IMR-90 (cell line): ENCODE results near the gene SPACA6. TPM values are rescaled to one million over a fixed set of nuclear protein-coding genes. Genes with fewer than 3 reads are reported as not detected.

Experiments used
- ATAC-seq: fragments of 200-7000 bp; cut with Tn5 transposase; 2 replicates; pipeline ENCODE4 v1.9.1; 2020; ENCODE audit warnings: low read depth, mild to moderate bottlenecking, moderate library complexity
- BruUV-seq: library from RNA; stranded (reverse); fragments of 400-500 nt; replicated peaks from 2 replicates; lab custom pipeline; 2021; lab: Mats Ljungman, UMichigan
- CTCF ChIA-PET: fragments of 300-600 bp; formaldehyde crosslinking; extraction: SDS; loops from one replicate; lab custom pipeline; 2021; ENCODE audit warnings: antibody characterized with exemption; lab: Yijun Ruan, JAX
- POLR2A ChIA-PET: fragments of 300-600 bp; sonication (Branson Sonifier 250); formaldehyde crosslinking; loops from one replicate; lab custom pipeline; 2022; ENCODE audit warnings: antibody characterized with exemption; ENCODE audit not compliant: unreplicated experiment; lab: Charles Lee
- DNase-seq: peaks from one replicate; pipeline ENCODE4 v3.0.0; 2013
- H2AFZ ChIP-seq: replicated peaks from 2 replicates; pipeline ENCODE3; 2013; ENCODE audit warnings: low read length, mild to moderate bottlenecking; ENCODE audit not compliant: poor library complexity
- H2AK5ac ChIP-seq: 2 replicates; pipeline ENCODE4 v1.6.1; 2013; ENCODE audit warnings: low read depth, low read length, inconsistent platforms
- H2AK9ac ChIP-seq: replicated peaks from 2 replicates; pipeline ENCODE3; 2013; ENCODE audit warnings: mild to moderate bottlenecking, low read depth, low read length, moderate library complexity; ENCODE audit not compliant: poor library complexity
- H2BK120ac ChIP-seq: 2 replicates; pipeline ENCODE4 v1.6.1; 2013; ENCODE audit warnings: low read depth, low read length, inconsistent platforms
- H2BK15ac ChIP-seq: 3 replicates; pipeline ENCODE4 v1.6.1; 2013; ENCODE audit warnings: low read depth, low read length, inconsistent platforms
- H2BK20ac ChIP-seq: 2 replicates; pipeline ENCODE4 v1.6.1; 2013; ENCODE audit warnings: low read depth, mild to moderate bottlenecking, inconsistent platforms, low read length, moderate library complexity
- H2BK5ac ChIP-seq: 2 replicates; pipeline ENCODE4 v1.6.1; 2013; ENCODE audit warnings: mild to moderate bottlenecking, low read depth, low read length, inconsistent platforms; ENCODE audit not compliant: poor library complexity, severe bottlenecking
- H3K14ac ChIP-seq: replicated peaks from 2 replicates; pipeline ENCODE4 v1.6.1; 2013; ENCODE audit warnings: low read depth, low read length, inconsistent platforms
- H3K18ac ChIP-seq: 2 replicates; pipeline ENCODE4 v1.6.1; 2013; ENCODE audit warnings: low read depth, low read length, control low read depth
- H3K23ac ChIP-seq: 2 replicates; pipeline ENCODE4 v1.6.1; 2013; ENCODE audit warnings: low read depth, low read length, inconsistent platforms
- H3K27ac ChIP-seq: 2 replicates; pipeline ENCODE4 v1.5.1; 2013; ENCODE audit warnings: mild to moderate bottlenecking, control low read depth, low read length; ENCODE audit not compliant: insufficient read depth
- H3K27me3 ChIP-seq: 2 replicates; pipeline ENCODE4 v1.6.1; 2013; ENCODE audit warnings: low read length; ENCODE audit not compliant: control insufficient read depth, insufficient read depth
- H3K36me3 ChIP-seq: 2 replicates; pipeline ENCODE4 v1.6.1; 2013; ENCODE audit warnings: low read length, mixed read lengths; ENCODE audit not compliant: control insufficient read depth, insufficient read depth
- H3K4ac ChIP-seq: 2 replicates; pipeline ENCODE4 v1.6.1; 2013; ENCODE audit warnings: low read depth, low read length, inconsistent platforms
- H3K4me1 ChIP-seq: 2 replicates; pipeline ENCODE4 v1.6.1; 2013; ENCODE audit warnings: low read length, mixed read lengths; ENCODE audit not compliant: control insufficient read depth, insufficient read depth
- H3K4me2 ChIP-seq: 2 replicates; pipeline ENCODE4 v1.6.1; 2013; ENCODE audit warnings: low read depth, mild to moderate bottlenecking, control low read depth, low read length, moderate library complexity
- H3K4me3 ChIP-seq: 2 replicates; pipeline ENCODE4 v1.5.1; 2013; ENCODE audit warnings: low read depth, mild to moderate bottlenecking, control low read depth, low read length, moderate library complexity; ENCODE audit not compliant: insufficient read depth
- H3K56ac ChIP-seq: 2 replicates; pipeline ENCODE4 v1.6.1; 2013; ENCODE audit warnings: low read length, inconsistent platforms; ENCODE audit not compliant: insufficient read depth; ENCODE audit errors: extremely low read depth
- H3K79me1 ChIP-seq, 2 experiments: 2 replicates each; pipeline ENCODE4 v1.6.1; 2013; ENCODE audit warnings: low read length in 2 of 2, inconsistent platforms in 1 of 2, low read depth in 1 of 2
- H3K9ac ChIP-seq: 2 replicates; pipeline ENCODE4 v1.6.1; 2013; ENCODE audit warnings: low read depth, low read length, control low read depth
- H3K9me1 ChIP-seq: 2 replicates; pipeline ENCODE4 v1.6.1; 2013; ENCODE audit warnings: low read length, inconsistent platforms; ENCODE audit not compliant: insufficient read depth
- H3K9me3 ChIP-seq: 2 replicates; pipeline ENCODE4 v1.6.1; 2013; ENCODE audit warnings: low read length; ENCODE audit not compliant: control insufficient read depth, insufficient read depth
- H4K20me1 ChIP-seq: 2 replicates; pipeline ENCODE4 v1.6.1; 2013; ENCODE audit warnings: low read length, inconsistent platforms; ENCODE audit not compliant: insufficient read depth
- H4K5ac ChIP-seq: 2 replicates; pipeline ENCODE4 v1.6.1; 2013; ENCODE audit warnings: mild to moderate bottlenecking, low read depth, low read length, control low read depth
- H4K8ac ChIP-seq, 2 experiments: 2 replicates each; pipeline ENCODE4 v1.6.1; 2013; ENCODE audit warnings: low read depth in 2 of 2, low read length in 2 of 2, control low read depth in 1 of 2, inconsistent platforms in 1 of 2
- H4K91ac ChIP-seq: 2 replicates; pipeline ENCODE4 v1.6.1; 2013; ENCODE audit warnings: low read depth, low read length, inconsistent platforms; ENCODE audit not compliant: insufficient read depth
- CEBPB ChIP-seq: IDR thresholded peaks from 2 replicates; pipeline ENCODE4 v1.6.1; 2012; ENCODE audit warnings: low read depth, low read length, improper control_type of control experiment
- CHD1 ChIP-seq: IDR thresholded peaks from 2 replicates; pipeline ENCODE4 v1.6.1; 2012; ENCODE audit warnings: low read depth, low read length, improper control_type of control experiment
- MXI1 ChIP-seq: IDR thresholded peaks from 2 replicates; pipeline ENCODE4 v1.6.1; 2012; ENCODE audit warnings: low read depth, mild to moderate bottlenecking, low read length, moderate library complexity, borderline replicate concordance
- POLR2A ChIP-seq: IDR thresholded peaks from 2 replicates; pipeline ENCODE4 v1.6.1; 2012; ENCODE audit warnings: mild to moderate bottlenecking, low read depth, low read length
- RAD21 ChIP-seq: IDR thresholded peaks from 2 replicates; pipeline ENCODE4 v1.6.1; 2012; ENCODE audit warnings: low read length, improper control_type of control experiment
- WGBS, 2 experiments: methylation state at CpG; one replicate each; pipeline versions ENCODE4 v1.1.5 to v1.1.7; 2013; ENCODE audit warnings: missing lambda C conversion rate in 2 of 2; ENCODE audit not compliant: insufficient read length in 1 of 2; ENCODE audit errors: extremely low coverage in 2 of 2; 5-methylcytosine and 5-hydroxymethylcytosine counted together
- dilution Hi-C: fragments of 300-500 bp; cut with HindIII; formaldehyde crosslinking; loops from one replicate; pipeline ENCODE4 v1.14.3; 2018; ENCODE audit warnings: low sequenced_read_pairs; ENCODE audit not compliant: unreplicated experiment
- in situ Hi-C: fragments of 300-500 bp; cut with MboI; formaldehyde crosslinking; loops from 3 replicates; pipeline ENCODE4 v1.14.3; 2019; ENCODE audit warnings: low sequenced_read_pairs, inconsistent platforms, mixed read lengths
- intact Hi-C: fragments of 100-400 bp; cut with micrococcal nuclease; formaldehyde crosslinking; loops from 2 replicates; pipeline ENCODE4 v1.10.0; 2022
- polyA plus RNA-seq, 3 experiments: library from polyadenylated mRNA; depleted of rRNA; stranded (reverse); fragments of >200 nt; gene quantifications; 2 replicates each; pipeline ENCODE4 v1.2.3, GENCODE V29; 2012; ENCODE audit warnings: low replicate concordance in 1 of 3
- total RNA-seq: library from RNA; depleted of rRNA; stranded (reverse); fragments of >200 nt; gene quantifications from 2 replicates; pipeline ENCODE4 v1.2.3, GENCODE V29; 2012
- TF ChIP-seq, protein P1 (sequence below): conservative IDR thresholded peaks from 2 replicates; pipeline ENCODE4 v1.5.1; 2012; ENCODE audit warnings: mild to moderate bottlenecking, low read depth, low read length, improper control_type of control experiment
- TF ChIP-seq, protein P2 (sequence below): fragments of 150-350 bp; IDR thresholded peaks from 2 replicates; pipeline ENCODE4 v1.6.1; 2016; ENCODE audit warnings: low read depth, mild to moderate bottlenecking, low read length, moderate library complexity, borderline replicate concordance

SPACA6 gene
- total and polyA plus RNA-seq, 2 of the 4 experiments (the other 2 are of a cell fraction), result 1.3 to 13.6 TPM

DNA sequence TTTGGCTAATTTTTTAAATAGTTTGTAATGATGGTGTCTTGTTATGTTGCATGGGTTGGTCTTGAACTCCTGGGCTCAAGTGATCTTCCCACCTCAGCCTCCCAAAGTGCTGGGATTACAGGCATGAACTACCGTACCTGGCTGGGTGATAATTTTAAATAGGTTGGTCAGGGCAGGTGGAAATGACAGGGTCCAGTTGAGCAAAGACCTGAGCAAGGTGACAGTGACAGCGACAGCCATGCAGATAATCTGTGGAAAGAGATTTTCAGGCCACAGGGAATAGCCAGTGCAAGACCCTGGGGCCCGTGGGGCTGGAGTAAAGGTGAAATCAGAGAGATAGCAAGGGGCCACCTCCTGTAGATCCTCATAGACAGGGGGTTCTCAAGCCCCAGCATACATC lies 3.5 kb downstream of the SPACA6 start:
- H3K4me2 ChIP-seq, result no peak overlapping the region
- no peak overlapping the region for H3K4me3 ChIP-seq
- H3K27ac ChIP-seq, result no peak overlapping the region
- H3K18ac ChIP-seq, result no peak overlapping the region
- no peak overlapping the region for H2BK5ac ChIP-seq
- H2BK15ac ChIP-seq, result no peak overlapping the region
- CTCF ChIA-PET, result no interaction called here
- H2AFZ ChIP-seq, result no peak overlapping the region
- H3K9ac ChIP-seq, result no peak overlapping the region
- BruUV-seq, result no TSS peak
- H2BK120ac ChIP-seq, result no peak overlapping the region
- H3K36me3 ChIP-seq, result peaks cover 78% of the 10 kb centered on the region
- H4K20me1 ChIP-seq, result peaks cover 81% of the 10 kb centered on the region
- H3K9me3 ChIP-seq, result no peaks in the 10 kb centered on the region
- no peak overlapping the region for H2AK5ac ChIP-seq
- no peak overlapping the region for H4K5ac ChIP-seq
- in situ Hi-C loops (no loop called here), dilution Hi-C loops (no loop called here), intact Hi-C loops (no loop called here)
- H2BK20ac ChIP-seq, result no peak overlapping the region
- TF ChIP-seq, protein P1, sequence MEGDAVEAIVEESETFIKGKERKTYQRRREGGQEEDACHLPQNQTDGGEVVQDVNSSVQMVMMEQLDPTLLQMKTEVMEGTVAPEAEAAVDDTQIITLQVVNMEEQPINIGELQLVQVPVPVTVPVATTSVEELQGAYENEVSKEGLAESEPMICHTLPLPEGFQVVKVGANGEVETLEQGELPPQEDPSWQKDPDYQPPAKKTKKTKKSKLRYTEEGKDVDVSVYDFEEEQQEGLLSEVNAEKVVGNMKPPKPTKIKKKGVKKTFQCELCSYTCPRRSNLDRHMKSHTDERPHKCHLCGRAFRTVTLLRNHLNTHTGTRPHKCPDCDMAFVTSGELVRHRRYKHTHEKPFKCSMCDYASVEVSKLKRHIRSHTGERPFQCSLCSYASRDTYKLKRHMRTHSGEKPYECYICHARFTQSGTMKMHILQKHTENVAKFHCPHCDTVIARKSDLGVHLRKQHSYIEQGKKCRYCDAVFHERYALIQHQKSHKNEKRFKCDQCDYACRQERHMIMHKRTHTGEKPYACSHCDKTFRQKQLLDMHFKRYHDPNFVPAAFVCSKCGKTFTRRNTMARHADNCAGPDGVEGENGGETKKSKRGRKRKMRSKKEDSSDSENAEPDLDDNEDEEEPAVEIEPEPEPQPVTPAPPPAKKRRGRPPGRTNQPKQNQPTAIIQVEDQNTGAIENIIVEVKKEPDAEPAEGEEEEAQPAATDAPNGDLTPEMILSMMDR, result no peak
- TF ChIP-seq CHD1 (no peak), CEBPB (no peak), POLR2A (no peak), MXI1 (no peak), RAD21 (no peak)
- TF ChIP-seq, protein P2, sequence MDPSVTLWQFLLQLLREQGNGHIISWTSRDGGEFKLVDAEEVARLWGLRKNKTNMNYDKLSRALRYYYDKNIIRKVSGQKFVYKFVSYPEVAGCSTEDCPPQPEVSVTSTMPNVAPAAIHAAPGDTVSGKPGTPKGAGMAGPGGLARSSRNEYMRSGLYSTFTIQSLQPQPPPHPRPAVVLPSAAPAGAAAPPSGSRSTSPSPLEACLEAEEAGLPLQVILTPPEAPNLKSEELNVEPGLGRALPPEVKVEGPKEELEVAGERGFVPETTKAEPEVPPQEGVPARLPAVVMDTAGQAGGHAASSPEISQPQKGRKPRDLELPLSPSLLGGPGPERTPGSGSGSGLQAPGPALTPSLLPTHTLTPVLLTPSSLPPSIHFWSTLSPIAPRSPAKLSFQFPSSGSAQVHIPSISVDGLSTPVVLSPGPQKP, result no peak
- H3K56ac ChIP-seq, result no peak overlapping the region
- H3K23ac ChIP-seq, result no peak overlapping the region
- H3K27me3 ChIP-seq, result no peaks in the 10 kb centered on the region
- WGBS, 2 experiments, result 100% methylated on average over 1 of the region's 3 CpGs; no CpG with 5 or more reads in 1 of the 2 experiments
- H4K8ac ChIP-seq, result no peak overlapping the region
- H3K4me1 ChIP-seq, result peaks cover 9% of the 10 kb centered on the region
- H3K79me1 ChIP-seq, result peaks cover 35 to 82% of the 10 kb centered on the region in 2 experiments
- DNase-seq (no peak), ATAC-seq (no peak)
- H3K4ac ChIP-seq, result no peak overlapping the region
- H3K14ac ChIP-seq, result no peak overlapping the region
- peaks cover 22% of the 10 kb centered on the region for H3K9me1 ChIP-seq
- POLR2A ChIA-PET, result no interaction called here
- no peak overlapping the region for H2AK9ac ChIP-seq
- no peak overlapping the region for H4K91ac ChIP-seq
